ENCODE measurements around the gene HAAO. TPM values are rescaled to one million over a fixed set of nuclear protein-coding genes. Genes with fewer than 3 reads are reported as not detected.

Gene HAAO
- total and polyA plus RNA-seq, 2 donors (not counting 3 experiments of a cell fraction or from before 2014, with no cell fraction given): 0.82 to 1.1 TPM

- POLR2A ChIA-PET: no interaction called here
- CTCF ChIA-PET: interaction anchor here (1.2 to 1.8 kb wide), 2 partner anchors 10 to 257 kb away, joined by 4 to 6 read pairs; no protein-coding TSS in a partner anchor
- intact Hi-C loops (cut with micrococcal nuclease): no loop called here
These were observed 24.3 kb downstream of the HAAO start for GRCh38 chr2:42767899-42768705.

GRCh38 chr2:42767080-42767898 is 25.1 kb downstream of the HAAO start:
- Histone ChIP-seq H3K4me1 (ENCODE audit: control insufficient read depth, extremely low read depth, insufficient read depth, low read length) (no peaks in the 10 kb centered on the region), H3K9me3 (replicated peaks; ENCODE audit: control insufficient read depth, insufficient read depth, low read length) (no peaks in the 10 kb centered on the region), H3K36me3 (ENCODE audit: control insufficient read depth in 2 of 2, extremely low read depth in 1 of 2, insufficient read depth in 2 of 2, low read length in 2 of 2) (peaks cover 0 to 1% of the 10 kb centered on the region in 2 experiments), H4K20me1 (replicated peaks; ENCODE audit: control insufficient read depth, extremely low read depth, insufficient read depth, low read length) (no peaks in the 10 kb centered on the region), H3K27me3 (ENCODE audit: control insufficient read depth in 2 of 2, insufficient read depth in 2 of 2, low read length in 2 of 2) (no peaks in the 10 kb centered on the region), H3K9me1 (replicated peaks; ENCODE audit: control insufficient read depth, extremely low read depth, insufficient read depth, low read length) (no peaks in the 10 kb centered on the region), H2AFZ (ENCODE audit: low read depth, low read length) (no peak overlapping the region), H3K4me3 (replicated peaks in 1 of 3; ENCODE audit: insufficient read depth in 1 of 3, low read depth in 1 of 3, low read length in 3 of 3) (no peak overlapping the region), H3K27ac (ENCODE audit: insufficient read depth, low read depth, low read length) (no peak overlapping the region), H3K79me2 (ENCODE audit: control insufficient read depth, insufficient read depth, low read length) (no peaks in the 10 kb centered on the region), H3K9ac (replicated peaks; ENCODE audit: extremely low read depth, insufficient read depth, low read length) (no peak overlapping the region), H3K4me2 (ENCODE audit: insufficient read depth, low read length) (no peak overlapping the region)
- intact Hi-C loops (cut with micrococcal nuclease) (no loop called here), dilution Hi-C loops (cut with MboI; ENCODE audit: extremely low pct_ligation_motif_present, low sequenced_read_pairs) (no loop called here)
- BruUV-seq (replicated peaks): no TSS peak
- CTCF ChIA-PET: no interaction called here
- POLR2A ChIA-PET: no interaction called here
- TF ChIP-seq FOS (IDR thresholded peaks at IDR 0.05; ENCODE audit: borderline replicate concordance, insufficient read depth, low read length) (no peak), POLR2AphosphoS5 (IDR thresholded peaks at IDR 0.05; ENCODE audit: insufficient read depth, low read depth, low read length) (no peak), EZH2 (IDR thresholded peaks at IDR 0.05; ENCODE audit: borderline replicate concordance, low read depth, low read length, severe bottlenecking) (no peak), MYC (IDR thresholded peaks at IDR 0.05; ENCODE audit: low read depth, low read length) (no peak), MAX (IDR thresholded peaks at IDR 0.05; ENCODE audit: insufficient read depth, insufficient read length) (no peak), POLR2A (IDR thresholded peaks at IDR 0.05; ENCODE audit: low read depth, low read length) (no peak), CTCF (IDR thresholded peaks at IDR 0.05; ENCODE audit: extremely low read depth in 1 of 2, insufficient read depth in 1 of 2, low read depth in 1 of 2, low read length in 2 of 2) (no peak), GATA2 (IDR thresholded peaks at IDR 0.05; ENCODE audit: insufficient read depth, insufficient read length, low read depth, low read length) (no peak), JUN (IDR thresholded peaks at IDR 0.05; ENCODE audit: borderline replicate concordance, insufficient read depth, insufficient read length, low read depth) (no peak)
- FAIRE-seq: no peak
- DNase-seq (ENCODE audit: low read depth, low spot score): no peak

More at GRCh38 chr2:42767899-42768705, 24.3 kb downstream of the HAAO start:
- no peak overlapping the region for H2AFZ ChIP-seq (ENCODE audit: low read depth, low read length)
- H3K36me3 ChIP-seq (ENCODE audit: control insufficient read depth in 2 of 2, extremely low read depth in 1 of 2, insufficient read depth in 2 of 2, low read length in 2 of 2): no peaks in the 10 kb centered on the region
- dilution Hi-C loops (cut with MboI; ENCODE audit: extremely low pct_ligation_motif_present, low sequenced_read_pairs): no loop called here
- no peaks in the 10 kb centered on the region for H4K20me1 ChIP-seq (replicated peaks; ENCODE audit: control insufficient read depth, extremely low read depth, insufficient read depth, low read length)
- FAIRE-seq (no peak), DNase-seq (ENCODE audit: low read depth, low spot score) (no peak)
- H3K27me3 ChIP-seq (ENCODE audit: control insufficient read depth in 2 of 2, insufficient read depth in 2 of 2, low read length in 2 of 2): no peaks in the 10 kb centered on the region
- no peak overlapping the region for H3K9ac ChIP-seq (replicated peaks; ENCODE audit: extremely low read depth, insufficient read depth, low read length)
- no peaks in the 10 kb centered on the region for H3K4me1 ChIP-seq (ENCODE audit: control insufficient read depth, extremely low read depth, insufficient read depth, low read length)
- H3K4me2 ChIP-seq (ENCODE audit: insufficient read depth, low read length): no peak overlapping the region
- TF ChIP-seq EZH2 (IDR thresholded peaks at IDR 0.05; ENCODE audit: borderline replicate concordance, low read depth, low read length, severe bottlenecking): no peak
- no peaks in the 10 kb centered on the region for H3K9me1 ChIP-seq (replicated peaks; ENCODE audit: control insufficient read depth, extremely low read depth, insufficient read depth, low read length)
- no peaks in the 10 kb centered on the region for H3K9me3 ChIP-seq (replicated peaks; ENCODE audit: control insufficient read depth, insufficient read depth, low read length)
- H3K79me2 ChIP-seq (ENCODE audit: control insufficient read depth, insufficient read depth, low read length): no peaks in the 10 kb centered on the region
- no peak overlapping the region for H3K27ac ChIP-seq (ENCODE audit: insufficient read depth, low read depth, low read length)
- BruUV-seq (replicated peaks): no TSS peak
- H3K4me3 ChIP-seq (replicated peaks in 1 of 3; ENCODE audit: insufficient read depth in 1 of 3, low read depth in 1 of 3, low read length in 3 of 3): no peak overlapping the region
